ENCODE measurements around the gene PRR11. TPM values are rescaled to one million over a fixed set of nuclear protein-coding genes. Genes with fewer than 3 reads are reported as not detected.
"Not testable (repeated sequence)": the region's sequence is repeated elsewhere in the genome, so short reads cannot be mapped to it uniquely, and the experiment has no call there.

Gene PRR11
- polyA plus RNA-seq, 1 experiment = 24.7 TPM

DNA sequence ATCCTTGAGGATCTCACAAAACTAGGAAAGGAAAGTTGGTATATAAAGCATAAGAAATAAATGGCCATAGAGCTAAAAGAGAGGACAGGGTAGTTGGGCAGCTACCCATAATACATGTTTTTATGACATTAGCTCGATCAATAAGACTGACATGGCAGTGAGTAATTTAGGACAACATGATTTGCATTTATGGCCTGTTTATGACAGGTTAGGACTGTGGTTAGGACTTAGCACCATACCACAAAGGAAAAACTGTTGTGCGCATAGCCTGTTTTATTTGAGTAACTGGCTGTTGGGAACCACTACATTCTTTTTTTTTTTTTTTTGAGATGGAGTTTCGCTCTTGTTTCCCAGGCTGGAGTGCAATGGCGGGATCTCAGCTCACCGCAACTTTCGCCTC is 30.9 kb upstream of the PRR11 start:
- ChIA-PET POLR2A (no interaction called here), CTCF (no interaction called here)
- H3K27me3 ChIP-seq (ENCODE audit: control insufficient read depth, insufficient read depth, low read length) = no peaks in the 10 kb centered on the region
- TF ChIP-seq, protein P1, sequence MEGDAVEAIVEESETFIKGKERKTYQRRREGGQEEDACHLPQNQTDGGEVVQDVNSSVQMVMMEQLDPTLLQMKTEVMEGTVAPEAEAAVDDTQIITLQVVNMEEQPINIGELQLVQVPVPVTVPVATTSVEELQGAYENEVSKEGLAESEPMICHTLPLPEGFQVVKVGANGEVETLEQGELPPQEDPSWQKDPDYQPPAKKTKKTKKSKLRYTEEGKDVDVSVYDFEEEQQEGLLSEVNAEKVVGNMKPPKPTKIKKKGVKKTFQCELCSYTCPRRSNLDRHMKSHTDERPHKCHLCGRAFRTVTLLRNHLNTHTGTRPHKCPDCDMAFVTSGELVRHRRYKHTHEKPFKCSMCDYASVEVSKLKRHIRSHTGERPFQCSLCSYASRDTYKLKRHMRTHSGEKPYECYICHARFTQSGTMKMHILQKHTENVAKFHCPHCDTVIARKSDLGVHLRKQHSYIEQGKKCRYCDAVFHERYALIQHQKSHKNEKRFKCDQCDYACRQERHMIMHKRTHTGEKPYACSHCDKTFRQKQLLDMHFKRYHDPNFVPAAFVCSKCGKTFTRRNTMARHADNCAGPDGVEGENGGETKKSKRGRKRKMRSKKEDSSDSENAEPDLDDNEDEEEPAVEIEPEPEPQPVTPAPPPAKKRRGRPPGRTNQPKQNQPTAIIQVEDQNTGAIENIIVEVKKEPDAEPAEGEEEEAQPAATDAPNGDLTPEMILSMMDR (IDR thresholded peaks at IDR 0.05; ENCODE audit: insufficient read depth, low read depth, low read length) = no peak
- no peak overlapping the region for H3K4me3 ChIP-seq (ENCODE audit: low read depth, low read length)
- H3K36me3 ChIP-seq (ENCODE audit: control insufficient read depth, insufficient read depth, low read length) = no peaks in the 10 kb centered on the region
- DNase-seq (ENCODE audit: low read depth) = no peak

DNA sequence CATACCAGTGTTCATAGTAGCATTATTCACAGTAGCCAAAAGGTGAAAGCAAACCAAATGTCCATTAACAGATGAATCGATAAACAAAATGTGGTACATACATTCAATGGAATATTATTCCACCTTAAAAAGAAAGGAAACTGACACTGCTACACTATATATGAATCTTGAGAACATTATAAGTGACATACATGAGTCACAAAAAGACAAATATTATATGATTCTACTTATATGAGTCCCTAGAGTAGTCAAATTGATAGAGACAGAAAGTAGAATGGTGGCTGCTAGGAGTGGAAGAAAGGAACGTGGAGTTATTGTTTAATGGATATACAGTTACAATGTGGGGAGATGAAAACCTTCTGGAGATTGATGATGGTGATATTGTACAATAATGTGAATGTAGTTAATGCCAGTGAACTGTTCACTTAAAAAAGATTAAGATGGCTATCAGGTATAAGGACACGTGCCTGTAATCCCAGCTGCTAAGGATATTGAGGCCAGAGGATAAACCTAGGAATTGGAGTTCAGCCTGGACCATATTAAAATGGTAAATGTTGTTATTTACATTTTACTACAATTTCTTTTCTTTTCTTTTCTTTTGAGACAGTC is 28.6 kb upstream of the PRR11 start:
- TF ChIP-seq, protein P1 (IDR thresholded peaks at IDR 0.05; ENCODE audit: insufficient read depth, low read depth, low read length) = no peak
- H3K27me3 ChIP-seq (ENCODE audit: control insufficient read depth, insufficient read depth, low read length) = no peaks in the 10 kb centered on the region
- no peak overlapping the region for H3K4me3 ChIP-seq (ENCODE audit: low read depth, low read length)
- ChIA-PET CTCF (no interaction called here), POLR2A (no interaction called here)
- no peak for DNase-seq (ENCODE audit: low read depth)
- no peaks in the 10 kb centered on the region for H3K36me3 ChIP-seq (ENCODE audit: control insufficient read depth, insufficient read depth, low read length)

- CTCF ChIA-PET = interaction anchor here (1.2 kb wide), 1 partner anchor 13 kb away, joined by 3 read pairs; no protein-coding TSS in a partner anchor
Observed at GRCh38 chr17:59129814-59130213, 25.7 kb upstream of the PRR11 start.

GRCh38 chr17:59131131-59131530 is 24.4 kb upstream of the PRR11 start:
- Histone ChIP-seq H3K27me3 (ENCODE audit: control insufficient read depth, insufficient read depth, low read length) (no peaks in the 10 kb centered on the region), H3K4me3 (ENCODE audit: low read depth, low read length) (no peak overlapping the region), H3K36me3 (ENCODE audit: control insufficient read depth, insufficient read depth, low read length) (no peaks in the 10 kb centered on the region)
- ChIA-PET POLR2A (no interaction called here), CTCF (interaction anchor here (1.6 kb wide), 1 partner anchor 21 kb away, joined by 5 read pairs; no protein-coding TSS in a partner anchor)
- TF ChIP-seq, protein P1 (IDR thresholded peaks at IDR 0.05; ENCODE audit: insufficient read depth, low read depth, low read length) = no peak
- no peak for DNase-seq (ENCODE audit: low read depth)

More at GRCh38 chr17:59129814-59130213, 25.7 kb upstream of the PRR11 start:
- Histone ChIP-seq H3K4me3 (ENCODE audit: low read depth, low read length) (no peak overlapping the region), H3K36me3 (ENCODE audit: control insufficient read depth, insufficient read depth, low read length) (no peaks in the 10 kb centered on the region), H3K27me3 (ENCODE audit: control insufficient read depth, insufficient read depth, low read length) (no peaks in the 10 kb centered on the region)
- DNase-seq (ENCODE audit: low read depth) = no peak
- POLR2A ChIA-PET = no interaction called here
- TF ChIP-seq, protein P1 (IDR thresholded peaks at IDR 0.05; ENCODE audit: insufficient read depth, low read depth, low read length) = no peak

DNA sequence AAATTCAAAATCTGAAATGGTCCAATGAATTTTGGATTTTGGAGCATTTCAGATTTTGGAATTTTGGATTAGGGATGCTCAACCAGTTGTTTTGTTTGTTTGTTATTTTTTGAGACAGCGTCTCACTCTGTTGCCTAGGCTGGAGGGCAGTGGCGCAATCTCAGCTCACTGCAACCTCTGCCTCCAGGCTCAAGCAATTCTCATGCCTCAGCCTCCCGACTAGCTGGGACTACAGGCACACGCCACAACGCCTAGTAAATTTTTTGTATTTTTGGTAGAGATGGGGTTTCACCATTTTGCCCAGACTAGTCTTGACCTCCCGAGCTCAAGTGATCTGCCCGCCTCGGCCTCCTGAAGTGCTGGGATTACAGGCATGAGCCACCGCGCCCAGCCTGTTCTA is 17.2 kb upstream of the PRR11 start:
- H3K4me3 ChIP-seq (ENCODE audit: low read depth, low read length); H3K27me3 ChIP-seq (ENCODE audit: control insufficient read depth, insufficient read depth, low read length); CTCF ChIA-PET; DNase-seq (ENCODE audit: low read depth); H3K36me3 ChIP-seq (ENCODE audit: control insufficient read depth, insufficient read depth, low read length); POLR2A ChIA-PET: not testable (repeated sequence)

GRCh38 chr17:59139939-59140338 is 15.6 kb upstream of the PRR11 start:
- H3K27me3 ChIP-seq (ENCODE audit: control insufficient read depth, insufficient read depth, low read length) = no peaks in the 10 kb centered on the region
- CTCF ChIA-PET = no interaction called here
- no peak overlapping the region for H3K4me3 ChIP-seq (ENCODE audit: low read depth, low read length)
- DNase-seq (ENCODE audit: low read depth) = no peak
- H3K36me3 ChIP-seq (ENCODE audit: control insufficient read depth, insufficient read depth, low read length) = no peaks in the 10 kb centered on the region
- POLR2A ChIA-PET = no interaction called here
- TF ChIP-seq, protein P1 (IDR thresholded peaks at IDR 0.05; ENCODE audit: insufficient read depth, low read depth, low read length) = no peak

All from BJ (cell line).